NK-92 (cell line): ENCODE measurements around the gene ACO2.
"Not testable (repeated sequence)": the region's sequence is repeated elsewhere in the genome, so short reads cannot be mapped to it uniquely, and the experiment has no call there.

Experiments
- DNase-seq: peaks from one replicate; lab custom pipeline; 2025; ENCODE audit not compliant: unreplicated experiment; lab: John Stamatoyannopoulos, UW

ACO2 gene

GRCh38 chr22:41561788-41562187, 92.9 kb downstream of the ACO2 start:
- DNase-seq = no peak

- DNase-seq = no peak
These were observed 93.5 kb downstream of the ACO2 start for GRCh38 chr22:41562461-41562860.

GRCh38 chr22:41563051-41563711, 94.3 kb downstream of the ACO2 start:
- no peak for DNase-seq

GRCh38 chr22:41564563-41564962, 95.6 kb downstream of the ACO2 start:
- no peak for DNase-seq

GRCh38 chr22:41565403-41566054, 96.6 kb downstream of the ACO2 start:
- no peak for DNase-seq

GRCh38 chr22:41567512-41567768, 98.5 kb downstream of the ACO2 start:
- DNase-seq = no peak

- no peak for DNase-seq
These were observed 99.9 kb downstream of the ACO2 start for GRCh38 chr22:41568811-41569210.

- no peak for DNase-seq
These were observed 101.3 kb downstream of the ACO2 start for GRCh38 chr22:41570221-41570620.

GRCh38 chr22:41571786-41572185, 102.9 kb downstream of the ACO2 start:
- DNase-seq = no peak

GRCh38 chr22:41572305-41572704, 103.4 kb downstream of the ACO2 start:
- not testable (repeated sequence) for DNase-seq

GRCh38 chr22:41573677-41574076, 104.8 kb downstream of the ACO2 start:
- no peak for DNase-seq

- DNase-seq = no peak
These were observed 106.0 kb downstream of the ACO2 start for GRCh38 chr22:41574847-41575381.

- DNase-seq = no peak
These were observed 106.6 kb downstream of the ACO2 start for GRCh38 chr22:41575533-41575932.

GRCh38 chr22:41576877-41577276, 108.0 kb downstream of the ACO2 start:
- no peak for DNase-seq

- DNase-seq = no peak
These were observed 109.2 kb downstream of the ACO2 start for GRCh38 chr22:41578114-41578513.
